Measurements from ENCODE around the gene FHL5. TPM values are rescaled to one million over a fixed set of nuclear protein-coding genes. Genes with fewer than 3 reads are reported as not detected.

The FHL5 gene
- polyA plus RNA-seq, 2 of the 4 experiments (the other 2 are of a cell fraction): not detected

DNA sequence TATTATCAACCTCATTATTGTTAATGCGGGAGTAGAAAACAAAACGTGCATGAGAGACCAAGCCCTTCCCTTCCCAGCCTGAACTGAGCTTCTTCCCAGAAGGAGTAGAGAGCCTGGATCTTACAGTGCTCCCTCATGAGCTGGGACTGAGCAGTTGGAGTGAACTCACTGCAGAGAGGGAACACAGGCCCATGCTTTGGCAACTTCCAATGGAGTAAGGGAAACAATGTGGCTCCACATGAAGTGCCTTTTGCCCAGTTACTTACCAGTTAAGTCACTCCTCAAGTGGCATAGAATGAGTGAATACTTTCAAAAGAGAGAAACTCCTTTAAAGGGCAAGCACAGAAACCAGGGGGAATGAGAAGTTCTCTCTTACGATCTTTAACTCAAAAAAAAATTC, 12.4 kb downstream of the FHL5 start:
- Histone ChIP-seq H3K4me1 (no peaks in the 10 kb centered on the region), H3K27ac (no peak overlapping the region), H3K4me3 (no peak overlapping the region), H3K4me2 (no peak overlapping the region), H3K9me3 (no peaks in the 10 kb centered on the region; the same call in 2 of the 3 replicates)
- DNase-seq (ENCODE audit: low read depth in 1 of 2, low spot score in 1 of 2) (no peak), ATAC-seq (no peak), FAIRE-seq (no peak)
- TF ChIP-seq, protein P1, sequence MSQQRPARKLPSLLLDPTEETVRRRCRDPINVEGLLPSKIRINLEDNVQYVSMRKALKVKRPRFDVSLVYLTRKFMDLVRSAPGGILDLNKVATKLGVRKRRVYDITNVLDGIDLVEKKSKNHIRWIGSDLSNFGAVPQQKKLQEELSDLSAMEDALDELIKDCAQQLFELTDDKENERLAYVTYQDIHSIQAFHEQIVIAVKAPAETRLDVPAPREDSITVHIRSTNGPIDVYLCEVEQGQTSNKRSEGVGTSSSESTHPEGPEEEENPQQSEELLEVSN (IDR thresholded peaks at IDR 0.05; ENCODE audit: borderline replicate concordance, low read depth): no peak
- TF ChIP-seq MAZ (IDR thresholded peaks at IDR 0.05; ENCODE audit: borderline replicate concordance, low read depth, low read length): no peak
- TF ChIP-seq, protein P2, sequence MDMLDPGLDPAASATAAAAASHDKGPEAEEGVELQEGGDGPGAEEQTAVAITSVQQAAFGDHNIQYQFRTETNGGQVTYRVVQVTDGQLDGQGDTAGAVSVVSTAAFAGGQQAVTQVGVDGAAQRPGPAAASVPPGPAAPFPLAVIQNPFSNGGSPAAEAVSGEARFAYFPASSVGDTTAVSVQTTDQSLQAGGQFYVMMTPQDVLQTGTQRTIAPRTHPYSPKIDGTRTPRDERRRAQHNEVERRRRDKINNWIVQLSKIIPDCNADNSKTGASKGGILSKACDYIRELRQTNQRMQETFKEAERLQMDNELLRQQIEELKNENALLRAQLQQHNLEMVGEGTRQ (IDR thresholded peaks at IDR 0.05): no peak
- TF ChIP-seq, protein P3, sequence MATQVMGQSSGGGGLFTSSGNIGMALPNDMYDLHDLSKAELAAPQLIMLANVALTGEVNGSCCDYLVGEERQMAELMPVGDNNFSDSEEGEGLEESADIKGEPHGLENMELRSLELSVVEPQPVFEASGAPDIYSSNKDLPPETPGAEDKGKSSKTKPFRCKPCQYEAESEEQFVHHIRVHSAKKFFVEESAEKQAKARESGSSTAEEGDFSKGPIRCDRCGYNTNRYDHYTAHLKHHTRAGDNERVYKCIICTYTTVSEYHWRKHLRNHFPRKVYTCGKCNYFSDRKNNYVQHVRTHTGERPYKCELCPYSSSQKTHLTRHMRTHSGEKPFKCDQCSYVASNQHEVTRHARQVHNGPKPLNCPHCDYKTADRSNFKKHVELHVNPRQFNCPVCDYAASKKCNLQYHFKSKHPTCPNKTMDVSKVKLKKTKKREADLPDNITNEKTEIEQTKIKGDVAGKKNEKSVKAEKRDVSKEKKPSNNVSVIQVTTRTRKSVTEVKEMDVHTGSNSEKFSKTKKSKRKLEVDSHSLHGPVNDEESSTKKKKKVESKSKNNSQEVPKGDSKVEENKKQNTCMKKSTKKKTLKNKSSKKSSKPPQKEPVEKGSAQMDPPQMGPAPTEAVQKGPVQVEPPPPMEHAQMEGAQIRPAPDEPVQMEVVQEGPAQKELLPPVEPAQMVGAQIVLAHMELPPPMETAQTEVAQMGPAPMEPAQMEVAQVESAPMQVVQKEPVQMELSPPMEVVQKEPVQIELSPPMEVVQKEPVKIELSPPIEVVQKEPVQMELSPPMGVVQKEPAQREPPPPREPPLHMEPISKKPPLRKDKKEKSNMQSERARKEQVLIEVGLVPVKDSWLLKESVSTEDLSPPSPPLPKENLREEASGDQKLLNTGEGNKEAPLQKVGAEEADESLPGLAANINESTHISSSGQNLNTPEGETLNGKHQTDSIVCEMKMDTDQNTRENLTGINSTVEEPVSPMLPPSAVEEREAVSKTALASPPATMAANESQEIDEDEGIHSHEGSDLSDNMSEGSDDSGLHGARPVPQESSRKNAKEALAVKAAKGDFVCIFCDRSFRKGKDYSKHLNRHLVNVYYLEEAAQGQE (IDR thresholded peaks at IDR 0.05): no peak
- no peak for TF ChIP-seq CHD2 (IDR thresholded peaks at IDR 0.05; ENCODE audit: low read length, partially characterized antibody)
- TF ChIP-seq HOXA7 (CRISPR knock-in tag; IDR thresholded peaks at IDR 0.05): no peak
- no peak for TF ChIP-seq ESRRA (IDR thresholded peaks at IDR 0.05; ENCODE audit: borderline replicate concordance, low read length)
- POLR2A ChIA-PET: no interaction called here
- CTCF ChIA-PET: no interaction called here
- WGBS (ENCODE audit: missing lambda C conversion rate): 39% methylated on average over 3 of the region's 3 CpGs

DNA sequence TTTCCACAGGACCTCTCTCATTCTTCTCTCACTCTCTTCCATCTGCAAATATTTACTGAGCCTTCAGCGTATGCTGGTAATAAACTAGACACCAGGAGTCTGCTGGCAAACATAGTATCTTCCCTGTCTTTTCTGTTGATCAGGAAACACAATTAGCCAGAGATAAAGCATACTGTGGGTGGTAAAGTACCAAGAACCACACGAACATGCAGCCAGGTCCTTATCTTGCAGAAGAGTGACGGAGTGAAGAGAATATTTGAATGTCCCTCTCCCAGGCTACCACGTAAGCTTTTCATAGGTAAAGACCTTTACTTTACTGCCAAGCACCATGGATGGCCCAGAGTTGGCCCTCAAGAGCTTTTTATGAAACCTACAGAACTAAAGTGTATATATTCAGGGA, 13.3 kb downstream of the FHL5 start:
- no peak for TF ChIP-seq TP53 (CRISPR knock-in tag; IDR thresholded peaks at IDR 0.05)
- no peak for TF ChIP-seq HDAC2 (IDR thresholded peaks at IDR 0.05)
- TF ChIP-seq, protein P4, sequence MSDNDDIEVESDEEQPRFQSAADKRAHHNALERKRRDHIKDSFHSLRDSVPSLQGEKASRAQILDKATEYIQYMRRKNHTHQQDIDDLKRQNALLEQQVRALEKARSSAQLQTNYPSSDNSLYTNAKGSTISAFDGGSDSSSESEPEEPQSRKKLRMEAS (IDR thresholded peaks at IDR 0.05): no peak
- TF ChIP-seq MAFK (IDR thresholded peaks at IDR 0.05; ENCODE audit: partially characterized antibody): no peak
- TF ChIP-seq FOSB (CRISPR knock-in tag; IDR thresholded peaks at IDR 0.05): no peak
- TF ChIP-seq NFE2L2 (conservative IDR thresholded peaks at IDR 0.05; ENCODE audit: low read length): no peak
- TF ChIP-seq MAZ (IDR thresholded peaks at IDR 0.05; ENCODE audit: borderline replicate concordance, low read depth, low read length): no peak
- TF ChIP-seq HEYL (CRISPR knock-in tag; IDR thresholded peaks at IDR 0.05): no peak
- Histone ChIP-seq H3K27ac (no peak overlapping the region), H3K4me3 (no peak overlapping the region), H3K4me2 (no peak overlapping the region), H3K9me3 (no peaks in the 10 kb centered on the region), H3K4me1 (no peaks in the 10 kb centered on the region)
- ChIA-PET POLR2A (no interaction called here), CTCF (no interaction called here)
- DNase-seq (ENCODE audit: low read depth in 1 of 2, low spot score in 1 of 2) (no peak), ATAC-seq (no peak), FAIRE-seq (no peak)
- 9% methylated on average over 4 of the region's 4 CpGs for WGBS (ENCODE audit: missing lambda C conversion rate)

DNA sequence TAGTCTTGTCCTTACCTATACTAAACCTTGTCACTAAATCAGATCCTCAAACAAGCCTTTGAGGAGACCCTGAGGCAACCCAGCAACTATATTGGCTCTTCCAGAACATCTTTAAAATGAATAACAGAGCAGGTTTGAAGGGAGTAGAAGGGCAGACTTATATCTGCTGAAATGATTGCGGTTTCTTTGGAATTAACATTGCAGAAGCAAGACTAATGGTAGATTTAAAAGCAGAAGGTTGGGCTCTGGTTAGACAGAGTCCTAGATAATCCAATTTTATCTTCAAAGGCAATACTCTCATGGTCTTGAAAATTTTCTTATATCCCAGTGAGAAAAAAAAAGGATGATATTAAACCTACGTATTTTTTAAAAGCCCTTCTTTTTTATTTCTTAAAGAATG, 19.1 kb downstream of the FHL5 start:
- FAIRE-seq (no peak), ATAC-seq (no peak), DNase-seq (ENCODE audit: low read depth in 1 of 2, low spot score in 1 of 2) (no peak)
- H3K4me3 ChIP-seq: no peak overlapping the region
- H3K27ac ChIP-seq: no peak overlapping the region
- no peak overlapping the region for H3K4me2 ChIP-seq
- CTCF ChIA-PET: no interaction called here
- no peaks in the 10 kb centered on the region for H3K4me1 ChIP-seq
- TF ChIP-seq, protein P5, sequence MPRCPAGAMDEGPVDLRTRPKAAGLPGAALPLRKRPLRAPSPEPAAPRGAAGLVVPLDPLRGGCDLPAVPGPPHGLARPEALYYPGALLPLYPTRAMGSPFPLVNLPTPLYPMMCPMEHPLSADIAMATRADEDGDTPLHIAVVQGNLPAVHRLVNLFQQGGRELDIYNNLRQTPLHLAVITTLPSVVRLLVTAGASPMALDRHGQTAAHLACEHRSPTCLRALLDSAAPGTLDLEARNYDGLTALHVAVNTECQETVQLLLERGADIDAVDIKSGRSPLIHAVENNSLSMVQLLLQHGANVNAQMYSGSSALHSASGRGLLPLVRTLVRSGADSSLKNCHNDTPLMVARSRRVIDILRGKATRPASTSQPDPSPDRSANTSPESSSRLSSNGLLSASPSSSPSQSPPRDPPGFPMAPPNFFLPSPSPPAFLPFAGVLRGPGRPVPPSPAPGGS (IDR thresholded peaks at IDR 0.05): no peak
- TF ChIP-seq FOSB (CRISPR knock-in tag; IDR thresholded peaks at IDR 0.05): no peak
- no peak for TF ChIP-seq KDM5A (IDR thresholded peaks at IDR 0.05)
- POLR2A ChIA-PET: no interaction called here
- 14% methylated on average over 2 of the region's 2 CpGs for WGBS (ENCODE audit: missing lambda C conversion rate)
- H3K9me3 ChIP-seq: no peaks in the 10 kb centered on the region

Measured in A549 (cell line).